GM18867 (cell line): ENCODE results near the gene C1orf167.

ENCODE experiments used
- ATAC-seq: cut with Tn5 transposase; IDR thresholded peaks from one replicate; pipeline ENCODE4 v1.9.1; 2021; ENCODE audit warnings: mild to moderate bottlenecking, moderate library complexity; ENCODE audit not compliant: unreplicated experiment

C1orf167 gene

DNA sequence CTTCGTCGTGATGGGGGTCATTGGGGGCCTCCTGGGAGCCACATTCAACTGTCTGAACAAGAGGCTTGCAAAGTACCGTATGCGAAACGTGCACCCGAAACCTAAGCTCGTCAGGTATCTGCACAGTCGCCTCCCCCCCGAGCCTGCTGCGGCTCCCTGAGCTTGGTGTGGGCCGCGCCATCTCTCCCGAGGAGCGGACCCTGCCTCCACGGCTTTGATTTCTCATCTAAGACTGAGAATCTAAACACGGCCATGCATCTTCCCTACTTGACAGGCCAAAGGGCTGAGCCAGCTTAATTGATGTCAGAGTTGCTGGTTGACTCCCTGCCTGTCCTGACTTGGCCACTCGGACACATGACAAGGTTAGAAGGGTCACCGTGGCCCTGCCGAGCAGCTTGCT is 66.5 kb downstream of the C1orf167 start:
- no peak for ATAC-seq

DNA sequence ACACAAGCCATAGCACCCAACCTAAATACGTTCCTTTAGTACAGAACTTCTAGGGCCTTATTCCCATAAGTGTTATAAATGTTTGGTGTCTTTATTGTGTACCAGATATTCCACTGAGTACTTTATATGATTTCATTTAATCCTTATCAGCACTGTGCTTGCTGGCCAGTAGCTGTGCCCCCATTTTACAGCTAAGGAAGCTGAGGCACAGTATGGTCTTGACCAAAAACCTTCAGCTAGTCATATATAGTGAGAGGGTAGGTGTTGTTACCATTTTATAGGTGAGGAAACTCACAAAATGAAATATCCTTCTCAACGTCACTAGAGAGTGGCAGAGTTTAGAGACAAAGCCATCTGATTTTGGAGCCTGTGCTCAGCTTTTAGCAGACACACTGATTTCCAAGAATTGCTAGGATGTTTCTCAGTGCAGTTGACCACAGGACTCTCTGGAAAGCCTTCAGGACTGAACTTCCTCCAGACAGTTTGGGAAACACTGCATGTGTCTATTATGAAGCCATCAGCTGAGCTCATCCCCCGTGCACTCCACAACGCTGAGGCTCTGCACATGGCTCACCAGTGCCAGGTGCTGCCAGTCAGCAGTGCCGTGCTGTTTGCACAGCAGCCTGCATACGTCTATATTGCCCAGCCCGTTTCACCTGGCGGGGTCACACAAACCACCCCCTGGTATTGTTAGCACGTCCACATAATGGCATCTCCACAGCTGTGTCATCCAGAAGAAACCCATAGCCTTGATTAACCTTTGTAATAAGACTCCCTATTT is 70.1 kb downstream of the C1orf167 start:
- ATAC-seq = no peak

DNA sequence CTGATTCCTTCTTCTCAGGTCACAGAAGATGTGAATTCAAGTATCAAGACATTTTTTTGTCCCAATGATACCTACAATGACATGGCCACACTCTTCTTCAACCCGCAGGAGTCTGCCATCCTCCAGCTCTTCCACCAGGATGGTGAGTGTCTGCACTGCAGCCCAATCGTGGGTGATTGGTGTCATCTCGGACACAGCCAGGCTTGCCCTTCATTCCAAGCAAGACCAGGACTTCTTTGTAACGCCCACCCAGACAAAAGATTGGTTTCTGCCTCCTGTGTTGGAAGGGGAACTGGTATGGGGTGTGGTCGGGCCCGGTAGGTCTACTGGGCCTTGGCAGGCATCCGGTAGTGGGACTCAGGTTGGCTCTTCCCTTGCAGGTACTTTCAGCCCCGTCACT is 71.5 kb downstream of the C1orf167 start:
- no peak for ATAC-seq

DNA sequence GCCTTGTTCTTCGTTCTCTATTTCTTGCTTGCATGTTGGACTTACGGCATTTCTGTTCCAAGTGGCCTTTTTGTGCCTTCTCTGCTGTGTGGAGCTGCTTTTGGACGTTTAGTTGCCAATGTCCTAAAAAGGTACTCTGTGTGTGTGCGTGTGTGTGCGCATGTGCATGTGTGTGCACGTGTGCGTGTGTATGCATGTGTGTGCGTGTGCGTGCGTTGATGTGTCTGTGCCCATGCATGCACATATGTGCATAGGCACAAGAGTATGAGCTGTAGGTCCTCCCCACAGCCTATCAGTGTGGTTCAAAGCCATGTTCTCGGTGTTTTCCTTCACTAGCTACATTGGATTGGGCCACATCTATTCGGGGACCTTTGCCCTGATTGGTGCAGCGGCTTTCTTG is 71.9 kb downstream of the C1orf167 start:
- no peak for ATAC-seq

DNA sequence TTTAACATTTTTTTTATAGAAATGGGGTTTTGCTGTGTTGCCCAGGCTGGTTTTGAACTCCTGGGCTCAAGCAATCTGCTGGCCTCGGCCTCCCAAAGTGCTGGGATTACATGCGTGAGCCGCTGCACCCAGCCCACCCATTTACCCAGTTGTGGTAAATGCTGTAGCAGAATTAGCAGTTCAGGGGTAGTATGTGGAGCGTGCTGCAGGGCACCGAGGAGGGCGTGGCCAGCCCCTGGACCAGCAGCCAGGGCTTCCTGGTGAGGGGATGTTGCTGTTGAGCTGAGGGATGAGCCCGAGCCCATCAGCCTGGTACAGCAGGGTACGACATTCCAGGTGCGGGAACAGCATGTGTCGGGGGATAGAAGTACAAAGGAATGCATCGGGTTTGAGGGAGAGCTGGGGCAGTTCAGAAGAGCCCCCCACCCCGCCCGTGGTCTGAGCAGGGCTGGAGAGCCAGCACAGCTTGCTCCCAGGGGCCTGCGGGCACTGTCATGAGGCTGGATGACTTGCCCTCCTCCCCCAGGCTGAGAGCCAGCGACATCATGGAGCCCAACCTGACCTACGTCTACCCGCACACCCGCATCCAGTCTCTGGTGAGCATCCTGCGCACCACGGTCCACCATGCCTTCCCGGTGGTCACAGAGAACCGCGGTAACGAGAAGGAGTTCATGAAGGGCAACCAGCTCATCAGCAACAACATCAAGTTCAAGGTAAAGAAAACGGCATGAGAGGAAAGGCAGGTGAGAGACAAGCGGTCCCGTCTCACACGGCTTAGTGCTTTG is 73.6 kb downstream of the C1orf167 start:
- ATAC-seq = no peak

DNA sequence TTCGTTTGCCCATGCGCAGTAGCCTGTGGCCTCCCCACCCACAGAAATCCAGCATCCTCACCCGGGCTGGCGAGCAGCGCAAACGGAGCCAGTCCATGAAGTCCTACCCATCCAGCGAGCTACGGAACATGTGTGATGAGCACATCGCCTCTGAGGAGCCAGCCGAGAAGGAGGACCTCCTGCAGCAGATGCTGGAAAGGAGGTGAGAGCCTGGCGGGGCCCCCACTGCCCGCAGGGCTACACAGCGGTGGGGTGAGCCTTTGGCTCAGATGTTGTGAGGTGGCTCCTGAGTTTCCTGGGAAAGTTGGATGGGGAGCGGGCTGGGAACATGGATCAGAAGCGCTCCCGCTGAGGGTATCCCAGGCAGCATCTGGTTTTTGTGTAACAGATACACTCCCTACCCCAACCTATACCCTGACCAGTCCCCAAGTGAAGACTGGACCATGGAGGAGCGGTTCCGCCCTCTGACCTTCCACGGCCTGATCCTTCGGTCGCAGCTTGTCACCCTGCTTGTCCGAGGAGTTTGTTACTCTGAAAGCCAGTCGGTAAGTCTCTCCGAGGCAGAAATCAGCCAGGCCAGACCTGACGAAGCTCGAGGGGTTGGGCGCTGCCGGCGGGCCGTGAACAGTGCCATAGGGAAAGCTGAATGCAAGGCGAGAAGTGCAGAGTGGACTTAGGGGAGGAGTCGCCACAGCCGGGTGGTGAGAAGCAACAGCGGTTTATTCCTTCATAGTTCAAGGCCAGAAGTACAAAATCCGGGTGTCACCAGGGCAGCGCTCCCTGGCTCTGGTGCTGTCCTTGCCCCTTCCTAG is 75.2 kb downstream of the C1orf167 start:
- no peak for ATAC-seq

DNA sequence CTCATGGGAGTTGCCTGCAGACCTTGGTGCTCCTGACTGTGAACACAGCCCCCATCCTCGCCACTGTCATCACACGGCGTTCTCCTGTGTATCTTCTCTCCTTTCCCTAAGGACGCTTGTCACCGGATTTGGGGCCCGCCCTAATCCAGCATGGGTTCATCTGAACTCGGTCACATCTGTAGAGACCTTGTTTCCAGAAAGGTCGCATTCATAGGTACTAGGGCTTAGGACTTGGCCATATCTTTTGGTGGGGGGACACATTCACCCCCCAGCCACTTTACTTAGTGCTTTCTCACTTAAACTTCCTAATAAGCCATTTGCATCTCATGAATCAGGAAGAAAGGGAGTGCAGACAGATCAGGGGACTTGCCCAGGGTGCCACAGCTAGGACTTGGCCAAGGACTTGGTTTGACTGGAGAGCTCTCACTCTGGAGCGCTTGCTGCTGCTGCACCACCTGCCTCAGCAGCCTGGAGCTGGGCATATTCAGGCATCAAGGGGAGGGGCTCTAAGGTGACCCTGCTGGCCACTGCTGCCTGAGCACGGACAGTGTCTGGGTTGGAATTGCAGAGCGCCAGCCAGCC is 75.9 kb downstream of the C1orf167 start:
- no peak for ATAC-seq

DNA sequence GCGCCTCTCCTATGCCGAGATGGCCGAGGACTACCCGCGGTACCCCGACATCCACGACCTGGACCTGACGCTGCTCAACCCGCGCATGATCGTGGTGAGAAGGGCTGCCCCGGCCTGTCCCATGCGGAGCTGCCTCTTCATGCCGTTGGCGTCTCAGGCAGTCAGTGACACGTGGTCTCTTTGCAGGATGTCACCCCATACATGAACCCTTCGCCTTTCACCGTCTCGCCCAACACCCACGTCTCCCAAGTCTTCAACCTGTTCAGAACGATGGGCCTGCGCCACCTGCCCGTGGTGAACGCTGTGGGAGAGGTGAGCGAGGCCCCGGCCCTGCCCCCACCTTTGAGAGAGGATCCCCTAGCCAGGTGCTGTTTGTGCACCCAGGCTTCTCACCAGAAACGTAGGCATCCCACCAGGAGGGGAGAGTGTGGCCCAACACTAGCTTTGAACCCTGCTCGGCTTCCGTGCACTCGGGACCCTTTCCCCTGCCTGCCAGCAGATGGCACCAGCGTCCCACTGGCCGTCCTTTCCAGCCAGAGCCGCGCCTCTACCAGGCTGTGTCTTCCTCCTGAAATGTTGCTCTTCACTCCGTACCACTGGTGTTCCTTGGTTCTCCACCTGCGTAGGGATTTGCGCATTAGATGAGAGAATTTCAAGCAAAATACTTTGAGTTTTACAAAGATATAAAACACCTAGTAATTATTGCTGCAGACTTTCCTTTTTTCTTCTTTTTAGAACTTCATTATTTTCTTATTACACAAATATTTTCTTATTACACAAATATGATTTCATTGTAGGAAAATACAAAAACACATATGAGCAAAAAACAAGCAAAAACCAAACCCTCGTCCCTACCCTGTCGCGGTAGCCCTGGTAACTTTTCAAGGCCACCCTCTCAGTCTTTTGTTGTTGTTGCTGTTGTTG is 76.6 kb downstream of the C1orf167 start:
- ATAC-seq = no peak
